HG02973 (cell line): Measurements from ENCODE around the gene FHDC1.

Experiments
- ATAC-seq: cut with Tn5 transposase; IDR thresholded peaks from one replicate; pipeline ENCODE4 v1.9.1; 2021; ENCODE audit warnings: moderate library complexity; ENCODE audit not compliant: unreplicated experiment

FHDC1 gene

DNA sequence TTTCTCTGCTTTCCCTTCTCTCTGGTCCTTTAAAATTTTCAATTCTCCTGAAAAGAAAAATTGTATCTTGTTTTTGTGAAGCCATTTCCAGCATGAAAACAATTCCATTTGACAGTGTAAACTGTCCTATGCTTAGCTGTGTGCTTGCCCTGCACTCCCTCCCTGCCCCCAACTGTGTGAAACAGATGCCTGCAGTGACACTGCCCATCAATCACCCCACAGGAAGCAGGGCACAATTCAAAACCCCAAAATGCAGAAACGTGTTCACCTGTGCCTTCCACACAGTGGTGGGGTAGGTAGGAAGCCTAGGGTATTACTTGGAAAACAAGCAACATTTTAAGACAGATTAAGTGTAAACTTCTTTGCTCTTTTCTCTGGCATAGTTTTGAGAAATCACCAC, 6.2 kb upstream of the FHDC1 start:
- no peak for ATAC-seq

- no peak for ATAC-seq
Measured at GRCh38 chr4:152935143-152935542, 980 bp upstream of the FHDC1 start.

- ATAC-seq, result no peak
Measured at GRCh38 chr4:152936446-152937335, 568 bp downstream of the FHDC1 start.

- no peak for ATAC-seq
Measured at GRCh38 chr4:152937336-152938236, 1.5 kb downstream of the FHDC1 start.

- ATAC-seq, result no peak
Measured at GRCh38 chr4:152938237-152938947, 2.3 kb downstream of the FHDC1 start.

GRCh38 chr4:152939621-152940020, 3.5 kb downstream of the FHDC1 start:
- ATAC-seq, result no peak

DNA sequence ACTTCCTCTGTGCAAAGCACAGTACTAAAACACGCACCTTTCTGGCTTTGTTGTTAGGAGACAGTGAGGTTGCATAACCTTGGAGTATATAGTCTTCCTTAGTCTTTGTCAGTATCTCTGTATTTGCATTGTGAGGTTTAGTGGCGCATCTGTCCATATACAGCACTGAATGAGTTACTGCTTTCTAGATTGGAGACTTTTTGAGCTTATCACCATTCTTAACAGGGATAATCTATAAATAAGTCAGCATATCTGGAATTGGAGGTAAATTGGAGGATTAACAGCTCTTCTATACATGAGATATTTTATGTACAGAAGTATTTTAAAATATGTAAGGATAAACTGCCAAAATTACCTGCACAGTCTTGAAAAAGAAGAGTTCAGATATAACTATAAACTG, 4.3 kb downstream of the FHDC1 start:
- no peak for ATAC-seq

DNA sequence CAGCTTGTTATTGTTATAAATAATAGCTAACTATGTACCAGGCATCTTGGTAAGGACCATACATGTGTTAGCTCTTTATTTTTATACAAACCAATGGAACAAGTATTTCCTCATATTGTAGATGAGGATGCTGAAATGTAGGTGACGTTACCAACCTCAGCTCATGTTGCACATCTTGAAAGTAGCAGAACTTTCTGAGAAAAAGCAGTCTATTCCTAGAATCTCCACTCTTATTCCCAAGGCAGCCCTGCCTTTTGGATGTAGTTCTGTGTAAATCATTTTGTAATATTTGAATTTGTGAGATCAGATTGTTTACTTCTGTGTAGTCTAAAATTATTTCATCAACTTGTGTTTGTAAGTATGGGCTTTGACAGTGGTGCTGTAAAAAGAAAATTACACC, 5.3 kb downstream of the FHDC1 start:
- ATAC-seq, result no peak

DNA sequence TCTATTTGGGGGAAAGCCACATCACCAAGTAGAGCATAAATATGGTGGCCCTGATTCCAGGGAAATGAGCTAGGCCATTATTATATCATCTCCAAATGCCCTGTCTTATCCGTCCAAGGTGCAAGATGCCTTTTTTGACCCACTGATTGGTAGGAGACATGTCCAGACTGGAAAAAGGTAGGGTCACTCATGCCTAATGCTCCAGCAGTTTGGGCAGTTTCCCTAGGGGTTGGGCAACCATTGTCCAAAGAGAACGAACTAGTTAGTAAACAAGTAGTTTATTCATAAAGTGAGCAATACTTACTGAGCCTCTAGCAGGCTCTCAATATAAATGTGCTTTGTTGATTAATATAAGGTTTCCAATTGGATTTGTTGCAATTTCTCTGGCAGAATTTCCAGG, 6.2 kb downstream of the FHDC1 start:
- ATAC-seq, result no peak

DNA sequence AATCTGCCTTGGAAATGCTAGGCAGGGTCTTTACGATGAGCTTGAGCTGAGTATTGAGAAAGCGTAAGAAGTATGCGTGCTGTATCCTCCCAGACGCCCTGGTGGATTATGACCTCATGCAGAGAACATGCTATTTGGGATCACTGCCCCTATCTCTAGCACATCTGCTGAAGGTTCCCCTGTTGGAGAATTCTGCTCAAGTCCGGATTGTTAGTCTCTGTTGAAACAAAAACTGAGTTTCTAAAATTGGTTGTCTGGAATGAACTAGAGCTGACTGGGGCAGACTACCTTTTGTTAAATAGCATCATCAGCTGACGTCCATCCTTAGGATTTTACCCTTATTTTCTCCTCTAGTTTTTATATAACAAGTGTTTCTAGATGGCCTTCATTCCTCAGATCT, 7.5 kb downstream of the FHDC1 start:
- no peak for ATAC-seq

DNA sequence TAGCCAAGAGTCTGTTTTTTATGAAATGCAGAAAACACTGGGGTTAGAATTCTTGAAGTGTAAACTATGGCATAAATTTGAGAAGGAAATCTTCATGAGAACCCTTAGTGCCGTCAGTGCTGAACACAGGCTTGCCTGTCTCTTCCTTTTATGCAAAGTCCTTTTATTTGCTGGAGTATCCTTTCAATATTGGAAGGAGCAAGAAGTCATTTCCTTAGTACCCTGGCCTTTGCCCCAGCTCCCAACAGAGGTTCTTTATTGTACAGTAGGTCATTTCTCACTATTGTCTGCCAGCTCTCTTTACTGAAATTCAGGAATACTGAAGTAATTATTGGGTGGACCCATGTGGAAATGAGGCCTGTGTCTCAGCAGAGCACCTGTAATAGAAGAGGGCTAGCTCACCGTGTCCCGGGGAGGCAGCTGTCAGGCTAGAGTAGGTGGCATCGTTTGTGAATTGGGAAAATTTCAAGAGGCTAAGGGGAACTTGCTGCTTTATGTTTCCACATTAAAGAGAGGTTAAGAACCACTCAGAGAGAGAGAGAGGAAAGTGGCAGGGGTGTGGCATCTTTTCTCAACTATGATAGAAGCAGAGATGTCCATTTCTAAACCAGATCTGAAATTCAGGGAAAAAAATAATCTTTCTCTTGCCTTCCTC, 8.7 kb downstream of the FHDC1 start:
- ATAC-seq, result no peak

DNA sequence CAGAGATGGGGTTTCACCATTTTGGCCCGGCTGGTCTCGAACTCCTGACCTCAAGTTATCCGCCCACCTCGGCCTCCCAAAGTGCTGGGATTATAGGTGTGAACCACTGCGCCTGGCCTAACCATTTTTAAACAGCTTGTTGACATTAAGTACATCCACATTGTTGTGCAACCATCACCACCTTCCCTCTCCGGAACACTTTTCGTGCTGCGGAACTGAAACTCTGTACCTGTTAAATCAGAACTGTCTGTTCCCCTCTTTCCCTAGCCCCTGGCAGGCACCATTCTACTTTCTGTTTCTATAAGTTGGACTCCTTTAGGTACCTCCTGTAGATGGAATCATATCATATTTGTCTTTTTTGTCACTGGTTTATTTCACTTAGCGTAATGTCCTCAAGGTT, 9.5 kb downstream of the FHDC1 start:
- ATAC-seq, result no peak

DNA sequence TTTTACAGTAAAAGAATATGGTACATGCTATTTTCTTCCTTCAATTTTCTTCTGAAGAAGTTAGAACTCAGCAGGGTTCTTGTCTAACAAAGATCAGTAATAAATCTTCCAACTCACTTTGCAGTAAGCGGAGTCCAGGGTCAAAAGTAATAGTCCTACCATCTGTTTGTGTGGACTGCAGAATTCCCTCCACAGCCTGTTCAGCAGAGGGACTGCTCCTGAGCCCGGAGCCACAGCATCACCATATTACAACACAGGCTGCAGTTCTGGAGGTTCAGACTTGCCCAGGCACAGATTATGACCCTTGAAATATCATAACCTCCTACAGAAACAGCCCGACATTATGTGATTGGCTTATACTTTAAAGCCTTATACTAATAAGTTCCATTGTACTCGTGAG, 10.3 kb downstream of the FHDC1 start:
- ATAC-seq, result no peak

- ATAC-seq, result no peak
Measured at GRCh38 chr4:152947311-152947710, 11.2 kb downstream of the FHDC1 start.

- no peak for ATAC-seq
Measured at GRCh38 chr4:152949930-152950329, 13.8 kb downstream of the FHDC1 start.

- ATAC-seq, result no peak
Measured at GRCh38 chr4:152950402-152951274, 14.5 kb downstream of the FHDC1 start.

DNA sequence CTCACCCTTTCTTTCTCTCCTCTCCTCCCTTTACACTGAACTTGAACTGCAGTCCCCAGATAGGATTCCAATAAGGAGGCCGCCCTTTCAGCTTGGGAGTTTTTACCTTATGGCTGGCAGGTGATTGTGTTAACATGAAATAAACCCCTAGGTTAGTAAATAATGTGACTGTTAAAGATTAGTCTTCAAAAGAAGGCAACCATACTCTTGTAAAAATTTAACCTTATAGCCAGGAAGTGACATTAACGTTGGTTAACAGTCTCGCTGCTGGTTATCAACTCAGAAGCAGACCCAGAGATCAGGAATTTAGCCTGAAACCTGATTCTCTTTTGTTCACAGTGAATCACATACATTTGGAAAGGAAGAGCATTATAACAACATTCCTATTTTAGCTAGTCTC, 15.2 kb downstream of the FHDC1 start:
- ATAC-seq, result no peak

DNA sequence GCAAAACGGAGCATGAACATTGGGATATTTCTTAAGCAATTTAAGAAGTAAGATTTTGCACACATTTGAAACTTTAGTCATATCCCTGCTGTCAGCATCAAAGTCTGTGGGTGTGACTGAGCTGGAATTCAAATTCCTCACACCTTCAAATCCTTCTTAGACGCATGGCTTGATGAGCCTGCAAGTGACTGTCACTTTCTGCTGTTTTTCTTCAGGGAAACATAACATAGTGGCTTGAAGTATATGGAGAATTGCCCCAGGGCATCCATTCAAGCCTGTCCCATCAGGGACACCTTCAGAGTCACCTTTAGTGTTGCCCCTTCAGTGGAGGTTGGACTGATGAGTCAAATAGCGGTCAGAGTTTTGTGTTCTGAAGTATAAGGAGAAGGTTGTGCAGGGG, 17.4 kb downstream of the FHDC1 start:
- ATAC-seq, result no peak

DNA sequence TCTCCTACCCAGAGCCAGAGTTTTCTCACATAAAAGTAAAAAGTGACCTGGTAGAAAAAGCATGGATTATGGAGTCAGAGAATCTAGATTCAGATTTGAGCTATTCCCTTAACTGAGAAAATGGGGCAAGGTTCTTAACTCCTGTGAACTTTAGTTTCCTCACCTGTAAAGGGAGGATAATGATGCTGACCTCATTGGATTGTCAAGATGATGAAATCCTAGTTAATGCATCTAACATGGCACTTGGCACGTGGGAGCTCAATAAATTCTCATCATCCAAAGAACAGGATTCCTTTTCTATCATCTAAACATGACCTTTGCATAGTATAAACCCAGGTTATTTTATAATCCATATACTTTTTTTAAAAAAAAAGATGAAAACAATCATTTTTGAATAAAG, 18.6 kb downstream of the FHDC1 start:
- no peak for ATAC-seq

DNA sequence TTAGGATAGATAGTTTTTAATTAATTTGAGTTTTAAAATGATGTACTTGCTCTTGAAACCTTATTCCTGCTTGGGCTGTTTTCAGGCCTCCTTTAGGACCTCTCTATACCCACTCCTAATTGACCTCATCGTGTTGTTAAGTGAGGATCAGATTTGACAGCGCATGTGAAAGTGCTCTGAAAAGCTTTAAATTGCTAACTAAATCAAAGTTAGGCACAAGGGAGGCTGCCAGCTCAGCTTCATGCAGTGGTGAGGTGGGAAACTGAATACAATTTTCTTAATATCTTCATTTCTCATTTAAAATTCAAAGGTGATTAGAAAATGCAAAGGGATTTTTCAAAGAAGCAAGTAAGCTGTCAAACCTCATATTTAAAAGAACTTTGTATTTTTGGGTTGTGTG, 20.0 kb downstream of the FHDC1 start:
- ATAC-seq, result no peak
